ENCODE measurements around the gene SPOP.
"Not testable (repeated sequence)": the region's sequence is repeated elsewhere in the genome, so short reads cannot be mapped to it uniquely, and the experiment has no call there.

SPOP gene

GRCh38 chr17:49677933-49678847, at the start of gene SPOP:
Gene SPOP, minus strand, starts transcription at chr17:49678097. Its CDS starts 55,287 bp downstream, at chr17:49622810.
- DNase-seq, result peak; percentile 86 to 99 (median 96)

GRCh38 chr17:49727380-49727779, 49.5 kb upstream of the SPOP start:
- DNase-seq, result no peak

- DNase-seq, result no peak
Observed at GRCh38 chr17:49725452-49726130, 47.7 kb upstream of the SPOP start.

- DNase-seq, result not testable (repeated sequence)
Observed at GRCh38 chr17:49724552-49724951, 46.7 kb upstream of the SPOP start.

GRCh38 chr17:49723423-49723822, 45.5 kb upstream of the SPOP start:
- no peak for DNase-seq

GRCh38 chr17:49722066-49722465, 44.2 kb upstream of the SPOP start:
- DNase-seq, result no peak

- peak in 4 of 14 donors; percentile 5 to 96 (median 43) for DNase-seq
Observed at GRCh38 chr17:49717371-49717861, 39.5 kb upstream of the SPOP start.

- no peak for DNase-seq
Observed at GRCh38 chr17:49716668-49717364, 38.9 kb upstream of the SPOP start.

GRCh38 chr17:49715717-49716279, 37.9 kb upstream of the SPOP start:
- no peak for DNase-seq

- DNase-seq, result no peak
Observed at GRCh38 chr17:49715216-49715615, 37.3 kb upstream of the SPOP start.

GRCh38 chr17:49708515-49709183, 30.8 kb upstream of the SPOP start:
- DNase-seq, result peak in 2 of 14 donors; percentile 18 to 56

GRCh38 chr17:49707608-49708514, 30.0 kb upstream of the SPOP start, which contains the start of gene SLC35B1:
Gene SLC35B1, minus strand, starts transcription at chr17:49707964. Its CDS starts 131 bp downstream, at chr17:49707833.
- DNase-seq, result peak; percentile 81 to 99 (median 96)

- peak in 1 of 14 donors; percentile 23 for DNase-seq
Observed at GRCh38 chr17:49707246-49707607, 29.3 kb upstream of the SPOP start.

GRCh38 chr17:49705254-49705653, 27.4 kb upstream of the SPOP start:
- no peak for DNase-seq

GRCh38 chr17:49703557-49704277, 25.8 kb upstream of the SPOP start:
- peak in 7 of 14 donors; percentile 13 to 56 (median 19) for DNase-seq

GRCh38 chr17:49700960-49701359, 23.1 kb upstream of the SPOP start:
- DNase-seq, result no peak

GRCh38 chr17:49699966-49700575, 22.2 kb upstream of the SPOP start:
- DNase-seq, result peak in 4 of 14 donors; percentile 11 to 35 (median 29)

GRCh38 chr17:49698005-49698404, 20.1 kb upstream of the SPOP start:
- no peak for DNase-seq

- no peak for DNase-seq
Observed at GRCh38 chr17:49696233-49696761, 18.4 kb upstream of the SPOP start.
